ENCODE data around the gene LMAN1L. TPM values are rescaled to one million over a fixed set of nuclear protein-coding genes. Genes with fewer than 3 reads are reported as not detected.

Gene LMAN1L
- total RNA-seq, 3 donors from 2014 or later, result 0.32 to 0.60 (median 0.55) TPM

GRCh38 chr15:74804935-74805334 lies 7.7 kb upstream of the LMAN1L start:
- intact Hi-C loops (cut with DNase I, micrococcal nuclease), result no loop called here
- peaks cover 9% of the 10 kb centered on the region for H3K36me3 ChIP-seq (ENCODE audit: low read depth)
- TF ChIP-seq CTCF (IDR thresholded peaks at IDR 0.05), result no peak
- no peak for DNase-seq
- H3K4me1 ChIP-seq (ENCODE audit: low read depth), result peaks cover 14% of the 10 kb centered on the region
- H3K9me3 ChIP-seq, result no peaks in the 10 kb centered on the region
- ATAC-seq, result no peak
- H3K4me3 ChIP-seq, result no peak overlapping the region

GRCh38 chr15:74807282-74807681 lies 5.4 kb upstream of the LMAN1L start:
- intact Hi-C loops (cut with DNase I, micrococcal nuclease), result no loop called here

GRCh38 chr15:74808078-74808839 lies 4.4 kb upstream of the LMAN1L start:
- peak; percentile 90 for ATAC-seq
- peak; percentile 65 to 82 (median 74) for DNase-seq
- no peak for TF ChIP-seq CTCF (IDR thresholded peaks at IDR 0.05)
- intact Hi-C loops (cut with DNase I, micrococcal nuclease), result no loop called here
- H3K36me3 ChIP-seq (ENCODE audit: low read depth), result no peaks in the 10 kb centered on the region
- no peaks in the 10 kb centered on the region for H3K9me3 ChIP-seq
- peaks cover 11% of the 10 kb centered on the region for H3K4me1 ChIP-seq (ENCODE audit: low read depth)
- H3K4me3 ChIP-seq, result no peak overlapping the region

More at GRCh38 chr15:74807282-74807681, 5.4 kb upstream of the LMAN1L start:
- Histone ChIP-seq H3K9me3 (no peaks in the 10 kb centered on the region), H3K4me1 (ENCODE audit: low read depth) (peaks cover 11% of the 10 kb centered on the region), H3K36me3 (ENCODE audit: low read depth) (peaks cover 3% of the 10 kb centered on the region), H3K4me3 (no peak overlapping the region)
- ATAC-seq (no peak), DNase-seq (no peak)
- no peak for TF ChIP-seq CTCF (IDR thresholded peaks at IDR 0.05)

- H3K4me3 ChIP-seq, result no peak overlapping the region
These were observed 3.8 kb upstream of the LMAN1L start for GRCh38 chr15:74808840-74809229.

GRCh38 chr15:74809242-74809641 lies 3.4 kb upstream of the LMAN1L start:
- intact Hi-C loops (cut with DNase I, micrococcal nuclease), result no loop called here
- DNase-seq (no peak), ATAC-seq (no peak)
- Histone ChIP-seq H3K9me3 (no peaks in the 10 kb centered on the region), H3K4me1 (ENCODE audit: low read depth) (peaks cover 11% of the 10 kb centered on the region), H3K36me3 (ENCODE audit: low read depth) (no peaks in the 10 kb centered on the region), H3K4me3 (no peak overlapping the region)
- TF ChIP-seq CTCF (IDR thresholded peaks at IDR 0.05), result no peak

More at GRCh38 chr15:74808840-74809229, 3.8 kb upstream of the LMAN1L start:
- TF ChIP-seq CTCF (IDR thresholded peaks at IDR 0.05), result no peak
- H3K36me3 ChIP-seq (ENCODE audit: low read depth), result no peaks in the 10 kb centered on the region
- no peak for DNase-seq
- intact Hi-C loops (cut with DNase I, micrococcal nuclease), result no loop called here
- ATAC-seq, result no peak
- peaks cover 11% of the 10 kb centered on the region for H3K4me1 ChIP-seq (ENCODE audit: low read depth)
- H3K9me3 ChIP-seq, result no peaks in the 10 kb centered on the region

Data from mucosa of descending colon (tissue), 3 donors.